ENCODE results near the gene FLT4.

Gene FLT4

GRCh38 chr5:180637962-180638680, 11.3 kb downstream of the FLT4 start:
- Histone ChIP-seq H3K27ac (ENCODE audit: low read length) (no peak overlapping the region), H3K27me3 (ENCODE audit: low read depth, low read length) (no peaks in the 10 kb centered on the region), H3K9me3 (ENCODE audit: insufficient read depth, low read length) (no peaks in the 10 kb centered on the region), H2AFZ (ENCODE audit: low read depth, low read length) (no peak overlapping the region), H3K4me3 (ENCODE audit: low read length) (no peak overlapping the region), H3K79me2 (ENCODE audit: low read length) (no peaks in the 10 kb centered on the region), H3K4me2 (ENCODE audit: low read length) (no peak overlapping the region), H3K9ac (ENCODE audit: low read length) (no peak overlapping the region), H3K4me1 (ENCODE audit: low read length) (no peaks in the 10 kb centered on the region), H3K36me3 (replicated peaks; ENCODE audit: low read depth, low read length) (no peaks in the 10 kb centered on the region), H4K20me1 (ENCODE audit: insufficient read depth, low read length) (no peaks in the 10 kb centered on the region)
- TF ChIP-seq EZH2phosphoT487 (IDR thresholded peaks at IDR 0.05; ENCODE audit: low read depth) (no peak), CTCF (IDR thresholded peaks at IDR 0.05; ENCODE audit: low read depth, low read length) (no peak)

DNA sequence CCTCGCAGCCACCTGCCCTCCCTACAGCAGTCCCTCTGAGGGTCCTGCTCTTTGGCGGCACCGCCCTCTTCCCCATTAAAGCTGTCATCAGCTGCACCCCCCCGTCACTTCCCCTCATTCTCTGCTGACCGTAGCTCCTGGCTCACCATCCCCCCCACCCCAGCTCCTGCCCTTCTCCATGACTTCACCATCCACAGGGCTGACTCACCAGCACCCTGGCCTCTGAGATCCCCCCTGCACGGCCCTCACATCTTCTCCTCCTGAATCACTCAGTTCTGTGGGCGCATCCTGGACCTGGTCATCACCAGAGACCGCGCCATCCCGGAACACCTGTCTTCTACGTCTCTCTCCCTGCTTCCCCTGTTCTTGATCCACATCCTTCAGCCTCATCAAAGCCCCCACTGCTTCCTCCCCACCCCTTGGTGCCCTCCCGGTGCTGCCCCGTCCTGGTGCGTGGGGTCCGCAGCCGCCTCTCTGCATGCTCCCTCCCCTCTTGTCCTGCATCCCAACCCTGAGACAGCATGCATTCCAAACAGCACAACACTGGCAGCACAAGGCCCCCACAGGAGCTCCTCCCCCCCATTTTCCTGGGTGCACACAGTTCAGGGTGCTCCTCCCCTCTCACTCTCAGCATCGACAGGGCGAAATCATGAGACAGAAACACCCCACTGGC, 12.9 kb downstream of the FLT4 start:
- Histone ChIP-seq H3K27me3 (ENCODE audit: low read depth, low read length) (no peaks in the 10 kb centered on the region), H3K79me2 (ENCODE audit: low read length) (no peaks in the 10 kb centered on the region), H3K4me2 (ENCODE audit: low read length) (no peak overlapping the region), H4K20me1 (ENCODE audit: insufficient read depth, low read length) (no peaks in the 10 kb centered on the region), H2AFZ (ENCODE audit: low read depth, low read length) (no peak overlapping the region), H3K36me3 (replicated peaks; ENCODE audit: low read depth, low read length) (no peaks in the 10 kb centered on the region), H3K4me3 (ENCODE audit: low read length) (no peak overlapping the region), H3K9ac (ENCODE audit: low read length) (no peak overlapping the region), H3K9me3 (ENCODE audit: insufficient read depth, low read length) (no peaks in the 10 kb centered on the region), H3K27ac (ENCODE audit: low read length) (no peak overlapping the region), H3K4me1 (ENCODE audit: low read length) (no peaks in the 10 kb centered on the region)
- no peak for TF ChIP-seq EZH2phosphoT487 (IDR thresholded peaks at IDR 0.05; ENCODE audit: low read depth)
- TF ChIP-seq CTCF (IDR thresholded peaks at IDR 0.05; ENCODE audit: low read depth, low read length): no peak

DNA sequence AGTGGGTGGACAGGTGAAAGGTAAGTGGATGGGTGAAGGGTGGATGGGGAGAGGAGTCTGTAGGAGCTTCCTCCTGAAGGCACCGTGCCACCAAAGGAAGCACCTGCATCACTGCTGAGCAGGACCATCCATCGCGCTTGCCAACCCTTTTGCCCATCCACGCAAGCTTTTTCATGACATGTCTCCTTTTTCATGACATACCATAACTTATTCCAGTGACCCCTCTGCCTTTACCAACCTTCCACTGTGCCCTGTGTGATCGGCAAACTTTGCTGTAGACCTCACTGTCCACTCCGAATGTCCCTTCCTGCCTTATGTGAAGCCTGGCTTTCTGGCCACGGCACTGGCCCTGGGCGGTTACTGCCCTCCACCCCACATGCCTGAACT, 13.4 kb downstream of the FLT4 start:
- Histone ChIP-seq H3K27ac (ENCODE audit: low read length) (no peak overlapping the region), H2AFZ (ENCODE audit: low read depth, low read length) (no peak overlapping the region), H3K4me1 (ENCODE audit: low read length) (no peaks in the 10 kb centered on the region), H3K4me2 (ENCODE audit: low read length) (no peak overlapping the region), H3K9ac (ENCODE audit: low read length) (no peak overlapping the region), H3K79me2 (ENCODE audit: low read length) (no peaks in the 10 kb centered on the region), H3K27me3 (ENCODE audit: low read depth, low read length) (no peaks in the 10 kb centered on the region), H4K20me1 (ENCODE audit: insufficient read depth, low read length) (no peaks in the 10 kb centered on the region), H3K4me3 (ENCODE audit: low read length) (no peak overlapping the region), H3K36me3 (replicated peaks; ENCODE audit: low read depth, low read length) (no peaks in the 10 kb centered on the region), H3K9me3 (ENCODE audit: insufficient read depth, low read length) (no peaks in the 10 kb centered on the region)
- TF ChIP-seq EZH2phosphoT487 (IDR thresholded peaks at IDR 0.05; ENCODE audit: low read depth): no peak
- TF ChIP-seq CTCF (IDR thresholded peaks at IDR 0.05; ENCODE audit: low read depth, low read length): no peak

GRCh38 chr5:180633283-180634177, 15.9 kb downstream of the FLT4 start:
- no peaks in the 10 kb centered on the region for H3K4me1 ChIP-seq (ENCODE audit: low read length)
- H3K4me2 ChIP-seq (ENCODE audit: low read length): no peak overlapping the region
- no peaks in the 10 kb centered on the region for H3K36me3 ChIP-seq (replicated peaks; ENCODE audit: low read depth, low read length)
- no peak for TF ChIP-seq CTCF (IDR thresholded peaks at IDR 0.05; ENCODE audit: low read depth, low read length)
- TF ChIP-seq EZH2phosphoT487 (IDR thresholded peaks at IDR 0.05; ENCODE audit: low read depth): no peak
- no peak overlapping the region for H2AFZ ChIP-seq (ENCODE audit: low read depth, low read length)
- no peaks in the 10 kb centered on the region for H3K9me3 ChIP-seq (ENCODE audit: insufficient read depth, low read length)
- no peaks in the 10 kb centered on the region for H3K79me2 ChIP-seq (ENCODE audit: low read length)
- H3K27ac ChIP-seq (ENCODE audit: low read length): no peak overlapping the region
- no peaks in the 10 kb centered on the region for H3K27me3 ChIP-seq (ENCODE audit: low read depth, low read length)
- no peak overlapping the region for H3K4me3 ChIP-seq (ENCODE audit: low read length)
- no peak overlapping the region for H3K9ac ChIP-seq (ENCODE audit: low read length)
- H4K20me1 ChIP-seq (ENCODE audit: insufficient read depth, low read length): no peaks in the 10 kb centered on the region
